ENCODE measurements around the gene IPP. TPM values are rescaled to one million over a fixed set of nuclear protein-coding genes. Genes with fewer than 3 reads are reported as not detected.
"Not testable (repeated sequence)": the region's sequence is repeated elsewhere in the genome, so short reads cannot be mapped to it uniquely, and the experiment has no call there.

Gene IPP
- total RNA-seq, 1 donor from 2014 or later = 6.6 TPM

GRCh38 chr1:45739137-45739536 lies 11.3 kb downstream of the IPP start:
- no peak for DNase-seq

- no peak for DNase-seq
Observed at GRCh38 chr1:45730780-45731319, 19.6 kb downstream of the IPP start.

- no peak for DNase-seq
Observed at GRCh38 chr1:45730075-45730779, 20.2 kb downstream of the IPP start.

GRCh38 chr1:45726007-45726406 lies 24.4 kb downstream of the IPP start:
- DNase-seq = not testable (repeated sequence)

- no peak for DNase-seq
Observed at GRCh38 chr1:45723248-45723930, 27.1 kb downstream of the IPP start.

- no peak for DNase-seq
Observed at GRCh38 chr1:45722809-45723208, 27.6 kb downstream of the IPP start.

- no peak for DNase-seq
Observed at GRCh38 chr1:45721207-45721606, 29.2 kb downstream of the IPP start.

- DNase-seq = no peak
Observed at GRCh38 chr1:45718289-45718688, 32.2 kb downstream of the IPP start.

- DNase-seq = not testable (repeated sequence)
Observed at GRCh38 chr1:45717386-45717785, 33.1 kb downstream of the IPP start.

- DNase-seq = no peak
Observed at GRCh38 chr1:45716700-45717099, 33.8 kb downstream of the IPP start.

GRCh38 chr1:45713711-45714110 lies 36.7 kb downstream of the IPP start:
- DNase-seq = no peak

GRCh38 chr1:45704637-45705036 lies 45.8 kb downstream of the IPP start:
- no peak for DNase-seq

GRCh38 chr1:45694823-45695222 lies 55.6 kb downstream of the IPP start:
- DNase-seq = no peak

- DNase-seq = not testable (repeated sequence)
Observed at GRCh38 chr1:45693811-45694210, 56.6 kb downstream of the IPP start.

- DNase-seq = peak; percentile 92
Observed at GRCh38 chr1:45687754-45688740, 62.4 kb downstream of the IPP start, which contains the start of gene TMEM69. TMEM69 (plus strand) TSS chr1:45688181; CDS start chr1:45691069, 2,888 bp downstream.

- peak; percentile 99 for DNase-seq
Observed at GRCh38 chr1:45687014-45687753, 63.3 kb downstream of the IPP start.

- peak; percentile 99 for DNase-seq
Observed at GRCh38 chr1:45686288-45687013, 64.0 kb downstream of the IPP start, which contains the start of gene GPBP1L1. GPBP1L1 (minus strand) TSS chr1:45686533; CDS start chr1:45659087, 27,446 bp downstream.

- DNase-seq = peak; percentile 61
Observed at GRCh38 chr1:45686015-45686287, 64.5 kb downstream of the IPP start.

GRCh38 chr1:45685308-45686014 lies 65.0 kb downstream of the IPP start:
- peak; percentile 47 for DNase-seq

- DNase-seq = no peak
Observed at GRCh38 chr1:45684402-45684801, 66.1 kb downstream of the IPP start.

- no peak for DNase-seq
Observed at GRCh38 chr1:45682942-45683341, 67.5 kb downstream of the IPP start.

Measured in dermis blood vessel endothelial cell (primary cell).